Body of pancreas (tissue), 4 donors: ENCODE data around the gene CCDC78. TPM values are rescaled to one million over a fixed set of nuclear protein-coding genes. Genes with fewer than 3 reads are reported as not detected.

Experiments used
- ATAC-seq: fragments of 150-250 bp; one replicate; pipeline ENCODE4 v1.9.1; 2016
- DNase-seq, 4 donors: peaks; one replicate each; pipeline ENCODE4 v3.0.0-alpha.2; 2019
- H3K27ac ChIP-seq, 4 donors: fragments of 200-600 bp; sonication (generic); 1 replicate in 3 of 4; 2 replicates in 1 of 4; pipeline versions ENCODE4 v1.5.1 to v1.6.1; 2016 to 2019; ENCODE audit warnings: mild to moderate bottlenecking in 1 of 4, mixed read lengths in 1 of 4, moderate library complexity in 1 of 4
- H3K27me3 ChIP-seq, 2 donors: fragments of 200-600 bp; sonication (generic); one replicate each; pipeline ENCODE4 v1.6.0; 2016; ENCODE audit warnings: mild to moderate bottlenecking in 1 of 2
- H3K36me3 ChIP-seq, 2 donors: fragments of 200-600 bp; sonication (generic); replicated peaks in 1 of 2; 2 replicates each; pipeline ENCODE4 v1.5.1; 2016; ENCODE audit warnings: low read depth in 2 of 2; ENCODE audit not compliant: insufficient read depth in 1 of 2
- H3K4me1 ChIP-seq: fragments of 200-600 bp; sonication (generic); one replicate; pipeline ENCODE4 v1.6.0; 2016
- H3K4me3 ChIP-seq, 2 donors: fragments of 200-600 bp; sonication (generic); 1 replicate in 1 of 2; 2 replicates in 1 of 2; pipeline ENCODE4 v1.5.1; 2016 to 2019
- H3K9me3 ChIP-seq, 3 donors: fragments of 200-600 bp; sonication (generic); 1 replicate in 2 of 3; 2 replicates in 1 of 3; pipeline ENCODE4 v1.5.1; 2016
- CTCF ChIP-seq, 7 experiments: fragments of 450-650 bp in 4 of 7; fragments of 200-600 bp in 3 of 7; sonication (generic) in 3 of 7; IDR thresholded peaks; one replicate each; pipeline ENCODE4 v1.5.1; 2016 to 2019; ENCODE audit warnings: antibody characterized with exemption in 7 of 7
- POLR2A ChIP-seq, 3 donors: fragments of 450-650 bp; IDR thresholded peaks; one replicate each; pipeline ENCODE4 v1.6.1; 2016; ENCODE audit warnings: antibody characterized with exemption in 3 of 3, mild to moderate bottlenecking in 2 of 3
- WGBS, 2 donors: methylation state at CpG; one replicate each; pipeline ENCODE4 v1.1.5; 2017; 5-methylcytosine and 5-hydroxymethylcytosine counted together
- intact Hi-C: fragments of 100-400 bp; cut with DNase I; formaldehyde crosslinking; loops from one replicate; pipeline ENCODE4 v1.15.1; 2023
- total RNA-seq, 2 donors: library from RNA; depleted of rRNA; stranded (reverse); fragments of >200 nt; gene quantifications; one replicate each; pipeline ENCODE4 v1.1.0, GENCODE V29; 2016

The CCDC78 gene
- total RNA-seq, 2 donors from 2014 or later: not detected

GRCh38 chr16:723695-724094 lies 2.5 kb downstream of the CCDC78 start:
- intact Hi-C loops: no loop called here
- Histone ChIP-seq H3K27ac (no peak overlapping the region), H3K4me3 (no peak overlapping the region), H3K9me3 (no peaks in the 10 kb centered on the region), H3K36me3 (no peaks in the 10 kb centered on the region), H3K4me1 (peaks cover 56% of the 10 kb centered on the region), H3K27me3 (peaks cover 0 to 7% of the 10 kb centered on the region in 2 donors)
- 82% methylated on average over 9 of the region's 9 CpGs; no CpG with 5 or more reads in 1 of the 2 donors for WGBS, 2 donors
- DNase-seq (no peak), ATAC-seq (no peak)
- TF ChIP-seq CTCF (IDR thresholded peaks at IDR 0.05) (no peak), POLR2A (IDR thresholded peaks at IDR 0.05) (no peak)

GRCh38 chr16:722835-723633 lies 3.2 kb downstream of the CCDC78 start:
- Histone ChIP-seq H3K4me3 (no peak overlapping the region), H3K9me3 (no peaks in the 10 kb centered on the region), H3K27me3 (peaks cover 0 to 7% of the 10 kb centered on the region in 2 donors), H3K4me1 (peaks cover 56% of the 10 kb centered on the region), H3K36me3 (no peaks in the 10 kb centered on the region), H3K27ac (no peak overlapping the region)
- intact Hi-C loops: no loop called here
- TF ChIP-seq CTCF (IDR thresholded peaks at IDR 0.05) (no peak), POLR2A (IDR thresholded peaks at IDR 0.05) (no peak)
- DNase-seq (no peak), ATAC-seq (no peak)
- WGBS, 2 donors: 70 to 79% methylated on average over 11 to 24 of the region's 24 CpGs

GRCh38 chr16:721765-722540 lies 4.3 kb downstream of the CCDC78 start:
- Histone ChIP-seq H3K27me3 (no peaks in the 10 kb centered on the region), H3K27ac (peak overlapping the region in 3 of 4 donors; percentile 64 to 89 (median 85)), H3K4me1 (peaks cover 54% of the 10 kb centered on the region), H3K4me3 (no peak overlapping the region), H3K36me3 (no peaks in the 10 kb centered on the region), H3K9me3 (no peaks in the 10 kb centered on the region)
- 88 to 100% methylated on average over 1 to 48 of the region's 51 CpGs for WGBS, 2 donors
- ATAC-seq: no peak
- intact Hi-C loops: no loop called here
- DNase-seq: no peak
- TF ChIP-seq CTCF (IDR thresholded peaks at IDR 0.05): no peak
- TF ChIP-seq POLR2A (IDR thresholded peaks at IDR 0.05): no peak

- DNase-seq (peak; percentile 86 to 92 (median 90)), ATAC-seq (peak; percentile 87)
- TF ChIP-seq CTCF (IDR thresholded peaks at IDR 0.05) (peak in 3 of 7 experiments; percentile 10 to 27 (median 26)), POLR2A (IDR thresholded peaks at IDR 0.05) (peak; percentile 50 to 62 (median 61))
- peak within 1 kb of the TSS; percentile 34 to 53 for H3K4me3 ChIP-seq
- no peaks in the 10 kb centered on the region for H3K36me3 ChIP-seq
- intact Hi-C loops: no loop called here
- H3K27ac ChIP-seq: peak within 1 kb of the TSS; percentile 64 to 89 (median 83)
- no peaks in the 10 kb centered on the region for H3K9me3 ChIP-seq
- peaks cover 56% of the 10 kb centered on the region for H3K4me1 ChIP-seq
- 0 to 5% methylated on average over 11 to 99 of the region's 106 CpGs for WGBS, 2 donors
- H3K27me3 ChIP-seq: no peaks in the 10 kb centered on the region
These were observed 5.1 kb downstream of the CCDC78 start, which contains the start of gene ANTKMT for GRCh38 chr16:720990-721764. ANTKMT (plus strand) TSS chr16:721146; CDS start chr16:721275, 129 bp downstream.
